Thoracic aorta (tissue), 2 donors: ENCODE data around the gene THUMPD3. TPM values are rescaled to one million over a fixed set of nuclear protein-coding genes. Genes with fewer than 3 reads are reported as not detected.

Experiments used
- ATAC-seq: fragments of 150-250 bp; one replicate; pipeline ENCODE4 v1.8.0; 2017; ENCODE audit warnings: low read depth; ENCODE audit not compliant: insufficient number of reproducible peaks, low FRiP score
- DNase-seq: peaks from one replicate; pipeline ENCODE4 v3.0.0-alpha.2; 2020; ENCODE audit warnings: low spot score
- H3K27ac ChIP-seq, 2 donors: fragments of 200-600 bp; sonication (generic); 1 replicate in 1 of 2; 2 replicates in 1 of 2; pipeline ENCODE4 v1.5.1; 2016; ENCODE audit warnings: mild to moderate bottlenecking in 2 of 2, moderate library complexity in 2 of 2
- H3K27me3 ChIP-seq: fragments of 200-600 bp; sonication (generic); replicated peaks from 2 replicates; pipeline ENCODE4 v1.6.0; 2016; ENCODE audit warnings: mild to moderate bottlenecking; ENCODE audit not compliant: insufficient read depth
- H3K36me3 ChIP-seq: fragments of 200-600 bp; sonication (generic); one replicate; pipeline ENCODE4 v1.5.1; 2016
- H3K4me1 ChIP-seq, 2 donors: fragments of 200-600 bp; sonication (generic); 1 replicate in 1 of 2; 2 replicates in 1 of 2; pipeline versions ENCODE4 v1.5.1 to v1.6.0; 2016; ENCODE audit warnings: low read depth in 2 of 2, mild to moderate bottlenecking in 1 of 2; ENCODE audit not compliant: control insufficient read depth in 1 of 2
- H3K4me3 ChIP-seq: fragments of 200-600 bp; sonication (generic); 2 replicates; pipeline ENCODE4 v1.5.1; 2016; ENCODE audit warnings: mild to moderate bottlenecking
- H3K9me3 ChIP-seq: fragments of 200-600 bp; sonication (generic); 2 replicates; pipeline ENCODE4 v1.5.1; 2016
- total RNA-seq, 2 donors: library from RNA; depleted of rRNA; stranded (reverse); fragments of >200 nt; gene quantifications; one replicate each; pipeline versions ENCODE4 v1.1.0 to v1.2.3, GENCODE V29; 2016
- TF ChIP-seq, protein P1 (sequence below): fragments of 200-600 bp; sonication (generic); IDR thresholded peaks from one replicate; pipeline ENCODE4 v1.5.1; 2019; ENCODE audit warnings: antibody characterized with exemption

Gene THUMPD3
- total RNA-seq, 2 donors from 2014 or later, result 11.9 to 31.9 TPM

DNA sequence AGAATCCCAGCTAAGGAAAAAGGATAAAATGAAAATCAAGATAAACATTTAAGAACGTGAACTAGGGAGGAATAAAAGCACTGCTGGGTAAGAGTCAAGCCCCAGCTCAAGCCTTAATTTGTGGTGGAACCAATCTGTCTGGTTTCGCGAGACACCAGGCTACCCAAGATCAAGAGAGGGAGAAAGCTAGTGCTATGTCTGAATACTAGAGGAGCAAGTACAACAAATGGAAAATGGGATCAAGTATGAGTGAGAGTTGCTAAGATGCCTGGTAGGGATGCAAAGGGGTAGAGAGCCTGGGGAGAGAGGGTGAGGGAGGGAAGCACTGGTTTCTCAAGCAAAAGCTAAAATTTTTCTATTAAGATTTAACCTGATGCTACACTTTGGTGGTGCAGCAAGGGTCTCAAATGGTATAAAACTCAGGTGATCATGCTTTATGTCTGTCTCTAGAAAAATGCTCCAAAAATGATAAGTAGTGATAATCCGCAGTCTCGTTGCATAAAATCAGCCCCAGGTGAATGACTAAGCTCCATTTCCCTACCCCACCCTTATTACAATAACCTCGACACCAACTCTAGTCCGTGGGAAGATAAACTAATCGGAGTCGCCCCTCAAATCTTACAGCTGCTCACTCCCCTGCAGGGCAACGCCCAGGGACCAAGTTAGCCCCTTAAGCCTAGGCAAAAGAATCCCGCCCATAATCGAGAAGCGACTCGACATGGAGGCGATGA is 32.9 kb downstream of the THUMPD3 start:
- Histone ChIP-seq H3K27me3 (no peaks in the 10 kb centered on the region), H3K9me3 (no peaks in the 10 kb centered on the region), H3K4me1 (peaks cover 24 to 41% of the 10 kb centered on the region in 2 donors), H3K36me3 (peaks cover 14% of the 10 kb centered on the region), H3K27ac (peak overlapping the region; percentile 85 to 99), H3K4me3 (peak overlapping the region; percentile 82)
- ATAC-seq, result no peak
- TF ChIP-seq, protein P1, sequence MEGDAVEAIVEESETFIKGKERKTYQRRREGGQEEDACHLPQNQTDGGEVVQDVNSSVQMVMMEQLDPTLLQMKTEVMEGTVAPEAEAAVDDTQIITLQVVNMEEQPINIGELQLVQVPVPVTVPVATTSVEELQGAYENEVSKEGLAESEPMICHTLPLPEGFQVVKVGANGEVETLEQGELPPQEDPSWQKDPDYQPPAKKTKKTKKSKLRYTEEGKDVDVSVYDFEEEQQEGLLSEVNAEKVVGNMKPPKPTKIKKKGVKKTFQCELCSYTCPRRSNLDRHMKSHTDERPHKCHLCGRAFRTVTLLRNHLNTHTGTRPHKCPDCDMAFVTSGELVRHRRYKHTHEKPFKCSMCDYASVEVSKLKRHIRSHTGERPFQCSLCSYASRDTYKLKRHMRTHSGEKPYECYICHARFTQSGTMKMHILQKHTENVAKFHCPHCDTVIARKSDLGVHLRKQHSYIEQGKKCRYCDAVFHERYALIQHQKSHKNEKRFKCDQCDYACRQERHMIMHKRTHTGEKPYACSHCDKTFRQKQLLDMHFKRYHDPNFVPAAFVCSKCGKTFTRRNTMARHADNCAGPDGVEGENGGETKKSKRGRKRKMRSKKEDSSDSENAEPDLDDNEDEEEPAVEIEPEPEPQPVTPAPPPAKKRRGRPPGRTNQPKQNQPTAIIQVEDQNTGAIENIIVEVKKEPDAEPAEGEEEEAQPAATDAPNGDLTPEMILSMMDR, result no peak
- no peak for DNase-seq

- TF ChIP-seq, protein P1, result no peak
- peak overlapping the region; percentile 85 to 99 for H3K27ac ChIP-seq
- DNase-seq, result peak; percentile 72
- peaks cover 8% of the 10 kb centered on the region for H3K36me3 ChIP-seq
- H3K4me3 ChIP-seq, result peak overlapping the region; percentile 82
- peak; percentile 35 for ATAC-seq
- H3K4me1 ChIP-seq, result peaks cover 29 to 47% of the 10 kb centered on the region in 2 donors
- H3K27me3 ChIP-seq, result no peaks in the 10 kb centered on the region
- H3K9me3 ChIP-seq, result no peaks in the 10 kb centered on the region
Measured at GRCh38 chr3:9396301-9396631, 33.4 kb downstream of the THUMPD3 start.

DNA sequence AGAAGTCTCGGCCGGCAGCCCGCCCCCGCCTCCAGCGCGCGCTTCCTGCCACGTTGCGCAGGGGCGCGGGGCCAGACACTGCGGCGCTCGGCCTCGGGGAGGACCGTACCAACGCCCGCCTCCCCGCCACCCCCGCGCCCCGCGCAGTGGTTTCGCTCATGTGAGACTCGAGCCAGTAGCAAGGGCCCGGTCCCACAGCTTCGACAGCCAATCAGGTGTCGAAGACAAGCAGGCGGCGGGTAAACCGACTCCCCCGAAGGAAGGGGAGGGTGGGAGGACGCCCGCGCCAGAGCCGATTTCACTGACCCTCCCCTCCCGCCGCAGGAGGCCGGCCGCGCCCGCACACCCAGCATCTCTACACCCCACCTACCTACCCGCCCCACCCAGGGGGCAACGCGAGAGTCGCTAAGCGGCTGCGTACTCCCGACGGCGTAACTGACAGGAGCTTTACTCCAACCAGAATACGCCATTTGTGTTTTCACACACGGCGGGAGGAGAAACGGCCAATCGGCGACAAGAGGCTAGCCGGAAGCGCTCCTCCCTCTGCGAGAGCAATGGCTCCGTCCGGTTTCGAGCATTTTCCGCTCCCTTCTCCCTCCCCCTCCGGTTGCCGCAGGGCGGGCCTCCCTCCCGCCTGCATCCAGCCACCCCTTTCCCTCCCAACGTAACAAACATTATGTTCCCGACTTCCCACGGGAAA is 33.9 kb downstream of the THUMPD3 start:
- H3K27me3 ChIP-seq, result no peaks in the 10 kb centered on the region
- peak; percentile 91 for DNase-seq
- H3K4me3 ChIP-seq, result peak overlapping the region; percentile 82
- peak overlapping the region; percentile 85 to 99 for H3K27ac ChIP-seq
- peak; percentile 85 for ATAC-seq
- no peaks in the 10 kb centered on the region for H3K9me3 ChIP-seq
- peaks cover 34 to 52% of the 10 kb centered on the region in 2 donors for H3K4me1 ChIP-seq
- H3K36me3 ChIP-seq, result peaks cover 4% of the 10 kb centered on the region
- TF ChIP-seq, protein P1, result no peak

- no peaks in the 10 kb centered on the region for H3K9me3 ChIP-seq
- H3K27me3 ChIP-seq, result no peaks in the 10 kb centered on the region
- TF ChIP-seq, protein P1, result no peak
- peak; percentile 90 for DNase-seq
- H3K4me1 ChIP-seq, result peaks cover 36 to 58% of the 10 kb centered on the region in 2 donors
- peak; percentile 54 for ATAC-seq
- peak within 1 kb of the TSS; percentile 98 to 99 for H3K27ac ChIP-seq
- peaks cover 4% of the 10 kb centered on the region for H3K36me3 ChIP-seq
- peak within 1 kb of the TSS; percentile 82 for H3K4me3 ChIP-seq
Measured at GRCh38 chr3:9397332-9397905, 34.6 kb downstream of the THUMPD3 start, which contains the start of gene SETD5. Gene SETD5 (plus strand): TSS chr3:9397615. CDS start chr3:9428939, 31,324 bp downstream.
